Coronary artery (tissue), 2 donors: Measurements from ENCODE around the gene CLEC3B.
"Not testable (repeated sequence)": the region's sequence is repeated elsewhere in the genome, so short reads cannot be mapped to it uniquely, and the experiment has no call there.

Experiments used
- DNase-seq: peaks from one replicate; pipeline ENCODE4 v3.0.0-alpha.2; 2017; ENCODE audit warnings: low spot score
- H3K27ac ChIP-seq, 2 donors: fragments of 200-600 bp; sonication (generic); one replicate each; pipeline ENCODE4 v1.5.1; 2016 to 2019
- H3K4me3 ChIP-seq: fragments of 200-600 bp; sonication (generic); 2 replicates; pipeline ENCODE4 v1.5.1; 2016; ENCODE audit warnings: mild to moderate bottlenecking, moderate library complexity
- TF ChIP-seq, protein P1 (sequence below): fragments of 200-600 bp; sonication (generic); IDR thresholded peaks from one replicate; pipeline ENCODE4 v1.5.1; 2019; ENCODE audit warnings: antibody characterized with exemption

Gene CLEC3B

DNA sequence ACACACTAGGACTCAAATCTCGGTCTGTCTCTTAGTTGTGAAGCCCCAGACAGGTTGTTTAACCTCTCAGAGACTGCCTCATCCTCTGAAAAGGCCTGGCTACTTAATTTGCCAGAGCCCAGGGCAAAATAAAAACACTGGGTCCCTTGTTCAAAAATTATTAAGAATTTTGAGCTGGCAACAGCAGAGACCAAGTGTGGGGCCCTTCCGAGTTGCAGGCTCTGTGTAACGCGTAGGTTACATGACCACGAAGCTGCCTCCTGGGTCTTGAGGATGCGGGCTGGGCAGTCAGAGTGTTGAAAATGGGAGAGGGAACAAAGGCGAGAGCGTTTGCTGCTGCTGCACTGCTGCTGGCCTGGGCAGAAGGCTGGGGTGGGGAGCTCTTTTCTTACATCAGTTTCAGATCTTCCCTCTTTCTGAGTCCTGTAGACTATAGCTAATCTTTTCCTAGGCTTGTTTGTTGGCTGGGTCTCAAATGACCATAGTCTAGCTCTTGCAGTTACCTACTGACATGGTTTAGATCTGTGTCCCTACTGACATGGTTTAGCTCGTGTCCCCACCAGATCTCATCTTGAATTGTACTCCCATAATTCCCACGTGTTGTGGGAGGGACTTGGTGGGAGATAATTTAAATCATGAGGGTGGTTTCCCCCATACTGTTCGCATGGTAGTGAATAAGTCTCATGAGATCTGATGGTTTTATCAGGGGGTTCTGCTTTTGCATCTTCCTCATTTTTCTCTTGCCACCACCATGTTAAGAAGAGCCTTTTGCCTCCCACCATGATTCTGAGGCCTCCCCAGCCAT is 49.9 kb downstream of the CLEC3B start:
- no peak overlapping the region for H3K4me3 ChIP-seq
- H3K27ac ChIP-seq, result no peak overlapping the region
- no peak for DNase-seq
- TF ChIP-seq, protein P1, sequence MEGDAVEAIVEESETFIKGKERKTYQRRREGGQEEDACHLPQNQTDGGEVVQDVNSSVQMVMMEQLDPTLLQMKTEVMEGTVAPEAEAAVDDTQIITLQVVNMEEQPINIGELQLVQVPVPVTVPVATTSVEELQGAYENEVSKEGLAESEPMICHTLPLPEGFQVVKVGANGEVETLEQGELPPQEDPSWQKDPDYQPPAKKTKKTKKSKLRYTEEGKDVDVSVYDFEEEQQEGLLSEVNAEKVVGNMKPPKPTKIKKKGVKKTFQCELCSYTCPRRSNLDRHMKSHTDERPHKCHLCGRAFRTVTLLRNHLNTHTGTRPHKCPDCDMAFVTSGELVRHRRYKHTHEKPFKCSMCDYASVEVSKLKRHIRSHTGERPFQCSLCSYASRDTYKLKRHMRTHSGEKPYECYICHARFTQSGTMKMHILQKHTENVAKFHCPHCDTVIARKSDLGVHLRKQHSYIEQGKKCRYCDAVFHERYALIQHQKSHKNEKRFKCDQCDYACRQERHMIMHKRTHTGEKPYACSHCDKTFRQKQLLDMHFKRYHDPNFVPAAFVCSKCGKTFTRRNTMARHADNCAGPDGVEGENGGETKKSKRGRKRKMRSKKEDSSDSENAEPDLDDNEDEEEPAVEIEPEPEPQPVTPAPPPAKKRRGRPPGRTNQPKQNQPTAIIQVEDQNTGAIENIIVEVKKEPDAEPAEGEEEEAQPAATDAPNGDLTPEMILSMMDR, result no peak

DNA sequence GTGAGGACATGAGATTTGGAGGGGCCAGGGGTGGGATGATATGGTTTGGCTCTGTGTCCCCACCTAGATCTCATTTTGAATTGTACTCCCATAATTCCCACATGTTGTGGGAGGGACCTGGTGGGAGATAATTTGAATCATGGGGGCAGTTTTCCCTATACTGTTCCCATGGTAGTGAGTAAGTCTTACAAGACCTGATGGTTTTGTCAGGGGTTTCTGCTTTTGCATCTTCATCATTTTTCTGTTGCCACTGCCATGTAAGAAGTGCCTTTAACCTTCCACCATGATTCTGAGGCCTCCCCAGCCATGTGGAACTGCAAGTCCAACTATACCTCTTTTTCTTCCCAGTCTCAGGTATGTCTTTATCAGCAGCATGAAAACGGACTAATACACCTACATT is 52.2 kb downstream of the CLEC3B start:
- not testable (repeated sequence) for DNase-seq

DNA sequence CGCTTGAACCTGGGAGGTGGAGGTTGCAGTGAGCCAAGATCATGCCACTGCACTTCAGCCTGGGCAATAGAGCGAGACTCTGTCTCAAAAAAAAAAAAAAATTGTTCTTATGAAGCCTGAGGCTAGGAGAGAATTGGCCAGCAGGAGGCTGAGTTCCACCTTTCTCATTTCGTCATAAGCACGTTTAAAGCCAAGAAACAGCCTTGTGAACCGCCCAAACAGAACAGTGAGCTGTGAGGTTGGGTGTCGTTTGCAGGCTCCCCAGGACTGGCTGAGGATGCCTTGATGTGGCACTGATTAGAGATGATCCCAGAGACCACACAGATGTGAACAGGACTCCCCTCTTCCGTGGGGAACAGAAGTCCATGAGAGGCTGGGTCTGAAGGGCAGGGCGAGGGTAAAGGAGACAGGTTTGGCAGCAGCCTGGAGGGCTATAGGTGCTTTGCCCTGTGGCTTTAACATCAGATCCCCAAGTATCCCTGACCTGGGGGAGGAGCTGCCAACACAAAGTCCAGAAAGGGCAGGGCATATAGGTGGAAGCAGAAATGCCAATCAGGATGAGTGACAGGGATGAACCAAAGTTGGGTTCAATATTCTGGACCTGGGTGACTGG is 52.9 kb downstream of the CLEC3B start:
- no peak overlapping the region for H3K27ac ChIP-seq
- TF ChIP-seq, protein P1, result no peak
- no peak overlapping the region for H3K4me3 ChIP-seq
- no peak for DNase-seq

More for the DNA sequence above, 52.2 kb downstream of the CLEC3B start:
- not testable (repeated sequence) for H3K4me3 ChIP-seq, H3K27ac ChIP-seq

DNA sequence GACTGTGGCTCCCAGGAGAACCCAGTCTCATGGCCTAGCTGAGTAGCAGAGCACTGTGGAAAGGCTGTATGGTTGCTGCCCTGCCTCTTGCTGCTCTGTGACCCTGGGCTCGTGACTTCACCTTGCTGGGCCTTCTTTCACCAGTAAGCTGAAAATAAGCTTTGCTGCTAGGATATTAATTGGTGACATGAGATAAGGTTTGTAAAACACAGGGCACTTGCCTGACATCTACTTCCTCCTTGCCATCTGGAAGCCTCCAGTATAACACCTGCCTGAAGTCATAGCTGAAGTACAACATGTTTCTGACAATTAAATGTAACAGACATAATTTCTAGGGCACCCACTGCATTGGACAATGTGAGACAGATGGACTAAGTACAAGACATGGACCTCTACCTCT is 53.6 kb downstream of the CLEC3B start:
- Histone ChIP-seq H3K27ac (no peak overlapping the region), H3K4me3 (no peak overlapping the region)
- DNase-seq, result no peak
- TF ChIP-seq, protein P1, result no peak

DNA sequence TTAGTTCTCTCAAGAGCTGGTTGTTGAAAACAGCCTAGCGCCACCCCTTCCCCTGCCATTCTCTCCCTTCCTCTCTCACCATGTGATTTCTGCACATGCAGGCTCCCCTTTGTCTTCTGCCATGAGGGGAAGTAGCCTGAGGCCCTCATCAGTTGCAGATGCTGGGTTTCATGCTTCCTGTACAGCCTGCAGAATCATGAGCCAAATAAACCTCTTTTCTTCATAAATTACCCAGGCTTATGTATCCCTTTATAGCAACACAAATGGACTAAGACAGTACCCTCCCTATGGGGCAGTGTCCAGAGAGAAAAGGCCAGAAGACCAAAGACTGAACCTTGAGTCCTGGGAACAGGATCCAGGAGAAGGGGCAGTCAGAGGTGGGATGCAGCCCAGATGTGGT is 54.7 kb downstream of the CLEC3B start:
- no peak overlapping the region for H3K4me3 ChIP-seq
- no peak overlapping the region for H3K27ac ChIP-seq
- TF ChIP-seq, protein P1, result no peak
- no peak for DNase-seq

DNA sequence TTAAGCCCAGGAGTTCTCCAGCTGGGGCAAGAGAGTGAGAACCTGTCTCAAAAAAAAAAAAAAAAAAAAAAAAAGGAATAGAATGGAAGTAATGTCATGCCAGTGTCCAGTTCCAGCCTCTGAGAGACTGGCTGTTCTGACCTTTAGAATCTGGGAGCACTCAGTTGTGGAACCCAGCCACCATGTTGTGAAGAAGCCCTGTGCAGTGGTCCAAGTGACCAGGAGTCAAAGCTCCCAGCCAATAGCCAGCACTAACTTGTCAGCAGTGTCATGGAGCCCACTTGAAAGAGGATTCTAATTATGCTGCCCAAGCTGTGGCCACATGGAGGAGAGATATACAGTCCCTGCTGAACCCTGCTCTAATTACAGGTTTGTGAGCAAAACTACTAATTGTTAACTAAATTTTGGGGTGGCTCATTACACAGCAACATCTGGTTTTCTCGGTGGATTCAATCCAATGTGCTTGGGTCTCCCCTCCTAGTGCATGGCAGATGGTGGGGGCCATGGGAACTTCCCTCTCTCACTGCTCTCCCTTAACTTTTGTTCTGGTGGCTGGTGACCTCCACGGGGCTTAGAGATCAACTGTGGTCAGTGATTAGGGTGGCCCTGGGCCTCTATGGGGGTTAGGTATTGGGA is 55.5 kb downstream of the CLEC3B start:
- TF ChIP-seq, protein P1, result no peak
- Histone ChIP-seq H3K27ac (no peak overlapping the region), H3K4me3 (no peak overlapping the region)
- no peak for DNase-seq

DNA sequence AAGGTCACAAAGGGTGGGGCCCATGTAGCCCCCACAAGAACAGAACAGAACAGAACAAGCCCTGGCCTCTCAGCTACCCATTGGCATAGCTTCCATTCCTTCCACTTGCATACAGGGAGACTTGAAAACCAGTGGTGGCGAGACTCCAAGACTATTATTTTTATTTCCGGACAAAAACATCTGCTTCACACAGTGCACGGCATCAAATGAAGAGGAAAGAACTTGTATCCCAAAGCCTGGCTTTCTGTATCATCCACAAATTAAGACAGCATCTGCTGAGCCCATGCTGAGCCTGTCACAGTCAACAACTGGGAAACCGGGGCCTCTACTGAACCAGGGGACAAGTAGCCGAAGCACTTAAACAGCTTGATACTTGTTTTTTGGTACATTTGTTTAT is 56.0 kb downstream of the CLEC3B start:
- no peak overlapping the region for H3K27ac ChIP-seq
- DNase-seq, result no peak
- H3K4me3 ChIP-seq, result no peak overlapping the region
- TF ChIP-seq, protein P1, result no peak
